K562 (cell line): ENCODE measurements around the gene PIGQ. TPM values are rescaled to one million over a fixed set of nuclear protein-coding genes. Genes with fewer than 3 reads are reported as not detected.

Source experiments
- ATAC-seq: fragments of 200-7000 bp; cut with Tn5 transposase; 3 replicates; pipeline ENCODE4 v1.9.1; 2020; ENCODE audit warnings: moderate library complexity
- BruUV-seq: library from RNA; stranded (reverse); fragments of 400-500 nt; replicated peaks from 2 replicates; lab custom pipeline; 2021; lab: Mats Ljungman, UMichigan
- CTCF ChIA-PET: fragments of 300-600 bp; formaldehyde crosslinking; extraction: SDS; loops from one replicate; lab custom pipeline; 2021; ENCODE audit warnings: low intra/inter-chr PET ratio; lab: Yijun Ruan, JAX
- POLR2A ChIA-PET: fragments of 300-600, 350-650 bp; sonication (Branson Sonifier 250); formaldehyde crosslinking; extraction: SDS; loops from one replicate; lab custom pipeline; 2021; ENCODE audit warnings: antibody characterized with exemption, inconsistent platforms; lab: Yijun Ruan, JAX
- DNase-seq, 4 experiments: peaks; one replicate each; pipeline versions ENCODE4 v3.0.0 to v3.0.0-alpha.2; 2011 to 2018; ENCODE audit warnings: low spot score in 3 of 4, mixed read lengths in 3 of 4; ENCODE audit errors: extremely low read depth in 1 of 4
- FAIRE-seq: peaks from 2 replicates; lab custom pipeline; 2011; peaks lifted over from hg19 to GRCh38; lab: Jason Lieb, UNC
- H2AFZ ChIP-seq: 2 replicates; pipeline ENCODE4 v1.6.0; 2011; ENCODE audit warnings: low read depth, low read length, control low read depth, inconsistent platforms
- H3K27ac ChIP-seq: fragments of 200-600 bp; 3 replicates; pipeline ENCODE4 v1.8.0; 2011; ENCODE audit warnings: low read depth, mild to moderate bottlenecking, control low read depth, inconsistent platforms, low read length, moderate library complexity, mixed read lengths; ENCODE audit errors: extremely low read depth
- H3K27me3 ChIP-seq, 2 experiments: fragments of 300-600 bp in 1 of 2; 2 replicates in 1 of 2; 3 replicates in 1 of 2; pipeline versions ENCODE4 v1.6.0 to v1.8.0; 2011; ENCODE audit warnings: inconsistent platforms in 2 of 2, low read length in 2 of 2, mild to moderate bottlenecking in 1 of 2, mixed read lengths in 1 of 2, moderate library complexity in 1 of 2; ENCODE audit not compliant: control insufficient read depth in 2 of 2, insufficient read depth in 2 of 2
- H3K36me3 ChIP-seq: fragments of 300-600 bp; 3 replicates; pipeline ENCODE4 v1.8.0; 2011; ENCODE audit warnings: mild to moderate bottlenecking, low read length, inconsistent platforms; ENCODE audit not compliant: control insufficient read depth, insufficient read depth
- H3K4me1 ChIP-seq, 2 experiments: fragments of 200-600 bp in 1 of 2; replicated peaks in 1 of 2; 2 replicates in 1 of 2; 3 replicates in 1 of 2; pipeline versions ENCODE4 v1.5.1 to v1.8.0; 2011; ENCODE audit warnings: inconsistent platforms in 2 of 2, low read length in 2 of 2, mild to moderate bottlenecking in 1 of 2, mixed read lengths in 1 of 2, moderate library complexity in 1 of 2; ENCODE audit not compliant: control insufficient read depth in 2 of 2, insufficient read depth in 2 of 2
- H3K4me2 ChIP-seq: 2 replicates; pipeline ENCODE4 v1.6.1; 2011; ENCODE audit warnings: low read length, control low read depth, inconsistent platforms, mixed read lengths; ENCODE audit not compliant: insufficient read depth
- H3K4me3 ChIP-seq: fragments of 200-600 bp; sonication (generic), shearing (Covaris generic); 2 replicates; pipeline ENCODE4 v1.5.1; 2016; ENCODE audit warnings: control low read depth, inconsistent platforms
- H3K79me2 ChIP-seq: fragments of 200-600 bp; 3 replicates; pipeline ENCODE4 v1.8.0; 2011; ENCODE audit warnings: low read length, inconsistent platforms; ENCODE audit not compliant: control insufficient read depth, insufficient read depth
- H3K9ac ChIP-seq, 2 experiments: 2 replicates each; pipeline versions ENCODE4 v1.6.0 to v1.6.1; 2011; ENCODE audit warnings: low read depth in 2 of 2, low read length in 2 of 2, control low read depth in 1 of 2, inconsistent platforms in 1 of 2, mild to moderate bottlenecking in 1 of 2, mixed read lengths in 1 of 2; ENCODE audit not compliant: insufficient read depth in 1 of 2
- H3K9me1 ChIP-seq: one replicate; pipeline ENCODE4 v1.6.0; 2011; ENCODE audit warnings: inconsistent platforms, mild to moderate bottlenecking, low read length, moderate library complexity; ENCODE audit not compliant: control insufficient read depth, insufficient read depth
- H3K9me3 ChIP-seq: replicated peaks from 2 replicates; pipeline ENCODE4 v1.5.1; 2011; ENCODE audit warnings: low read depth, low read length, inconsistent platforms; ENCODE audit not compliant: control insufficient read depth, insufficient read depth
- H4K20me1 ChIP-seq: replicated peaks from 2 replicates; pipeline ENCODE4 v1.6.1; 2011; ENCODE audit warnings: low read length, inconsistent platforms, mixed read lengths; ENCODE audit not compliant: control insufficient read depth, insufficient read depth
- ARID2 ChIP-seq: fragments of 450-650 bp; IDR thresholded peaks from 2 replicates; pipeline ENCODE4 v1.6.1; 2017; ENCODE audit warnings: antibody characterized with exemption, mild to moderate bottlenecking
- ARID3B ChIP-seq: fragments of 250-450 bp; sonication (Bioruptor Pico); IDR thresholded peaks from 2 replicates; pipeline ENCODE4 v1.4.0; 2020; ENCODE audit warnings: borderline replicate concordance
- ETV1 ChIP-seq: fragments of 450-650 bp; conservative IDR thresholded peaks from 2 replicates; pipeline ENCODE4 v1.6.1; 2016; ENCODE audit warnings: missing genetic modification characterization, control low read depth, low read depth, missing compliant biosample characterization
- GATA2 ChIP-seq: sonication (generic); formaldehyde crosslinking; IDR thresholded peaks from 2 replicates; pipeline ENCODE4 v1.4.0; 2020; ENCODE audit warnings: mild to moderate bottlenecking, missing genetic modification reagents
- KLF10 ChIP-seq: fragments of 250-450 bp; sonication (Bioruptor Pico); IDR thresholded peaks from 2 replicates; pipeline ENCODE4 v1.6.1; 2021; ENCODE audit warnings: matching md5 sums
- LCOR ChIP-seq: sonication (generic); formaldehyde crosslinking; IDR thresholded peaks from 2 replicates; pipeline ENCODE4 v1.8.0; 2022; ENCODE audit warnings: mild to moderate bottlenecking, missing genetic modification reagents
- MED1 ChIP-seq: sonication (generic); formaldehyde crosslinking; IDR thresholded peaks from 2 replicates; pipeline ENCODE4 v1.8.1; 2023; ENCODE audit warnings: missing genetic modification reagents, borderline replicate concordance
- MTA3 ChIP-seq: fragments of 450-650 bp; formaldehyde crosslinking; IDR thresholded peaks from 2 replicates; pipeline ENCODE4 v1.6.1; 2017; ENCODE audit warnings: mild to moderate bottlenecking, borderline replicate concordance
- NRF1 ChIP-seq, 2 experiments: fragments of 450-650 bp; IDR thresholded peaks in 1 of 2; conservative IDR thresholded peaks in 1 of 2; 2 replicates each; pipeline ENCODE4 v1.6.1; 2014; ENCODE audit warnings: mild to moderate bottlenecking in 2 of 2
- PHB ChIP-seq: fragments of 250-450 bp; sonication (Bioruptor Pico); IDR thresholded peaks from 2 replicates; pipeline ENCODE4 v1.5.0; 2021
- POLR2G ChIP-seq: fragments of 200-400 bp; formaldehyde crosslinking; IDR thresholded peaks from 2 replicates; pipeline ENCODE4 v1.6.1; 2017; ENCODE audit warnings: low read depth, mild to moderate bottlenecking, antibody characterized with exemption, low read length, moderate library complexity
- SP1 ChIP-seq: sonication (generic); formaldehyde crosslinking; IDR thresholded peaks from 2 replicates; pipeline ENCODE4 v1.8.1; 2022; ENCODE audit warnings: mild to moderate bottlenecking, missing genetic modification reagents
- STAT5B ChIP-seq: fragments of 250-450 bp; sonication (Bioruptor Pico); IDR thresholded peaks from 2 replicates; pipeline ENCODE4 v1.8.0; 2021; ENCODE audit warnings: mild to moderate bottlenecking, inconsistent platforms
- TARDBP ChIP-seq: fragments of 450-650 bp; IDR thresholded peaks from 2 replicates; pipeline ENCODE4 v1.6.1; 2016
- TRIM24 ChIP-seq, 2 experiments: fragments of 450-650 bp; IDR thresholded peaks; 2 replicates each; pipeline ENCODE4 v1.6.1; 2016
- UBTF ChIP-seq, 2 experiments: IDR thresholded peaks; 2 replicates each; pipeline ENCODE4 v1.6.1; 2012; ENCODE audit warnings: improper control_type of control experiment in 2 of 2, low read depth in 2 of 2, low read length in 2 of 2, borderline replicate concordance in 1 of 2
- ZNF668 ChIP-seq: fragments of 250-450 bp; sonication (Bioruptor Pico); IDR thresholded peaks from 2 replicates; pipeline ENCODE4 v1.8.0; 2022; ENCODE audit warnings: mild to moderate bottlenecking, inconsistent platforms
- WGBS: fragments of 100-300 bp; shearing (Covaris generic); methylation state at CpG from one replicate; pipeline ENCODE4 v1.1.6; 2016; ENCODE audit warnings: low coverage, mixed read lengths; ENCODE audit not compliant: insufficient coverage; ENCODE audit errors: missing lambda C conversion rate; 5-methylcytosine and 5-hydroxymethylcytosine counted together
- in situ Hi-C: fragments of 300-500 bp; cut with MboI; formaldehyde crosslinking; loops from 4 replicates; pipeline ENCODE4 v1.15.0; 2018; ENCODE audit warnings: inconsistent platforms, mixed read lengths
- intact Hi-C: fragments of 100-400 bp; cut with micrococcal nuclease; formaldehyde crosslinking; loops from 2 replicates; pipeline ENCODE4 v1.14.2; 2022
- polyA plus RNA-seq, 8 experiments: library from polyadenylated mRNA; depleted of rRNA in 4 of 8; stranded (reverse) in 5 of 8; unstranded in 3 of 8; fragments of >200 nt; fragmentation: Nextera tagmentation in 2 of 8; fragmentation: Illumina TruSeq in 1 of 8; extraction: Ambion mirVana in 2 of 8; extraction: Trizol in 1 of 8; gene quantifications; 2 replicates each; pipeline versions ENCODE4 v1.2.1 to v1.2.3, GENCODE V29; 2011 to 2014; ENCODE audit warnings: inconsistent platforms in 1 of 8, missing spikeins in 1 of 8
- total RNA-seq, 7 experiments: library from RNA; depleted of rRNA in 6 of 7; stranded (reverse); fragments of >200 nt in 6 of 7; fragmentation: Illumina TruSeq in 2 of 7; extraction: Trizol in 2 of 7; gene quantifications; 2 replicates each; pipeline versions ENCODE4 v1.2.1 to v1.2.3, GENCODE V29; 2011 to 2021; ENCODE audit warnings: low replicate concordance in 1 of 7

PIGQ gene
- total and polyA plus RNA-seq, 9 of the 15 experiments (the other 6 are each of a cell fraction or from before 2014, with no cell fraction given): 0.20 to 49.6 (median 11.7) TPM

- TF ChIP-seq ARID2: peak; percentile 9; the same call in 1 of the 2 replicates
Observed at GRCh38 chr16:561957-562938, 7.5 kb upstream of the PIGQ start (continued).

- ChIA-PET CTCF (no interaction called here), POLR2A (interaction anchor here (0.6 kb wide), 1 partner anchor 119 kb away, joined by 3 read pairs; no protein-coding TSS in a partner anchor)
- DNase-seq: no peak
- no peaks in the 10 kb centered on the region for H3K9me3 ChIP-seq
- no peaks in the 10 kb centered on the region for H3K9me1 ChIP-seq
- 0 out of 4 replicates have a peak overlapping the region, but pooled peaks of 1 of the 2 experiments have one; percentile 52 for H3K9ac ChIP-seq
- WGBS: 63% methylated on average over 21 of the region's 30 CpGs
- no TSS peak for BruUV-seq
- H3K4me3 ChIP-seq: no peak overlapping the region
- in situ Hi-C loops: no loop called here
- no peak for FAIRE-seq
- H3K36me3 ChIP-seq: no peaks in the 10 kb centered on the region
- no peaks in the 10 kb centered on the region for H4K20me1 ChIP-seq
- intact Hi-C loops: no loop called here
- peaks cover 3 to 17% of the 10 kb centered on the region in 2 experiments; a peak in 4 of 5 replicates for H3K27me3 ChIP-seq
- no peak overlapping the region for H3K27ac ChIP-seq
- ATAC-seq: no peak
- H3K4me1 ChIP-seq: peaks cover 29 to 96% of the 10 kb centered on the region in 2 experiments
- no peak overlapping the region for H2AFZ ChIP-seq
- peaks cover 10% of the 10 kb centered on the region; the same call in 2 of the 3 replicates for H3K79me2 ChIP-seq
- no peak overlapping the region for H3K4me2 ChIP-seq
- TF ChIP-seq KLF10 (no peak), PHB (CRISPR knock-in tag) (no peak), MTA3 (no peak), ETV1 (no peak), ZNF668 (no peak), GATA2 (no peak), STAT5B (CRISPR knock-in tag) (no peak), TARDBP (no peak), SP1 (no peak), ARID3B (CRISPR knock-in tag) (no peak), NRF1 (conservative IDR thresholded peaks at IDR 0.05 in 1 of 2, IDR thresholded peaks at IDR 0.05 in 1 of 2) (no peak), POLR2G (no peak), LCOR (CRISPR knock-in tag) (no peak), MED1 (CRISPR knock-in tag) (no peak), TRIM24 (IDR thresholded peaks at IDR 0.05) (no peak), UBTF (IDR thresholded peaks at IDR 0.05; ENCODE audit: borderline replicate concordance in 1 of 2, low read depth in 2 of 2, low read length in 2 of 2) (no peak)
Observed at GRCh38 chr16:563072-563644, 6.6 kb upstream of the PIGQ start.
